K562 (cell line): Measurements from ENCODE around the gene SCAPER. TPM values are rescaled to one million over a fixed set of nuclear protein-coding genes. Genes with fewer than 3 reads are reported as not detected.

Experiments
- ARID1B ChIP-seq: fragments of 450-650 bp; IDR thresholded peaks from 2 replicates; pipeline ENCODE4 v1.6.1; 2016; ENCODE audit warnings: antibody characterized with exemption, mild to moderate bottlenecking, inconsistent platforms
- BACH1 ChIP-seq: fragments of 200-800 bp; sonication (Bioruptor generic); IDR thresholded peaks from 2 replicates; pipeline ENCODE4 v1.6.1; 2016; ENCODE audit warnings: missing genetic modification characterization, missing compliant biosample characterization
- CREB3 ChIP-seq: fragments of 450-650 bp; conservative IDR thresholded peaks from 2 replicates; pipeline ENCODE4 v1.6.1; 2016; ENCODE audit warnings: missing genetic modification characterization, low read depth, mild to moderate bottlenecking, missing compliant biosample characterization, moderate library complexity
- ESRRB ChIP-seq: fragments of 250-450 bp; sonication (Bioruptor Pico); IDR thresholded peaks from 2 replicates; pipeline ENCODE4 v1.5.0; 2020; ENCODE audit warnings: mild to moderate bottlenecking, moderate library complexity, borderline replicate concordance
- MAFF ChIP-seq: IDR thresholded peaks from 2 replicates; pipeline ENCODE4 v1.6.1; 2012; ENCODE audit warnings: low read length, improper control_type of control experiment
- MAFG ChIP-seq: fragments of 450-650 bp; conservative IDR thresholded peaks from 2 replicates; pipeline ENCODE4 v1.6.1; 2016; ENCODE audit warnings: missing genetic modification characterization, missing compliant biosample characterization
- NCOA1 ChIP-seq: fragments of 450-650 bp; IDR thresholded peaks from 2 replicates; pipeline ENCODE4 v1.6.1; 2016; ENCODE audit warnings: low read depth
- NFIC ChIP-seq: fragments of 450-650 bp; IDR thresholded peaks from 2 replicates; pipeline ENCODE4 v1.6.1; 2017; ENCODE audit warnings: mild to moderate bottlenecking, inconsistent platforms
- NR2F6 ChIP-seq: fragments of 450-650 bp; formaldehyde crosslinking; IDR thresholded peaks from 2 replicates; pipeline ENCODE4 v1.4.0; 2020; ENCODE audit warnings: mild to moderate bottlenecking
- SNRNP70 ChIP-seq: fragments of 200-400 bp; formaldehyde crosslinking; optimal IDR thresholded peaks from 2 replicates; pipeline ENCODE3; 2017; ENCODE audit warnings: low read depth, low read length
- SRSF9 ChIP-seq: fragments of 200-400 bp; formaldehyde crosslinking; IDR thresholded peaks from 2 replicates; pipeline ENCODE4 v1.6.1; 2017; ENCODE audit warnings: low read depth, low read length, borderline replicate concordance
- TRIM24 ChIP-seq, 2 experiments: fragments of 450-650 bp; IDR thresholded peaks; 2 replicates each; pipeline ENCODE4 v1.6.1; 2016
- VEZF1 ChIP-seq: fragments of 200-800 bp; sonication (Bioruptor generic); IDR thresholded peaks from 2 replicates; pipeline ENCODE4 v1.6.1; 2017; ENCODE audit warnings: missing genetic modification characterization, missing compliant biosample characterization
- XRCC3 ChIP-seq: fragments of 450-650 bp; IDR thresholded peaks from 2 replicates; pipeline ENCODE4 v1.6.1; 2017; ENCODE audit warnings: mild to moderate bottlenecking, moderate library complexity
- polyA plus RNA-seq, 8 experiments: library from polyadenylated mRNA; depleted of rRNA in 4 of 8; stranded (reverse) in 5 of 8; unstranded in 3 of 8; fragments of >200 nt; fragmentation: Nextera tagmentation in 2 of 8; fragmentation: Illumina TruSeq in 1 of 8; extraction: Ambion mirVana in 2 of 8; extraction: Trizol in 1 of 8; gene quantifications; 2 replicates each; pipeline versions ENCODE4 v1.2.1 to v1.2.3, GENCODE V29; 2011 to 2014; ENCODE audit warnings: inconsistent platforms in 1 of 8, missing spikeins in 1 of 8
- total RNA-seq, 7 experiments: library from RNA; depleted of rRNA in 6 of 7; stranded (reverse); fragments of >200 nt in 6 of 7; fragmentation: Illumina TruSeq in 2 of 7; extraction: Trizol in 2 of 7; gene quantifications; 2 replicates each; pipeline versions ENCODE4 v1.2.1 to v1.2.3, GENCODE V29; 2011 to 2021; ENCODE audit warnings: low replicate concordance in 1 of 7
- TF ChIP-seq, protein P1 (sequence below), 2 experiments: IDR thresholded peaks; 2 replicates each; pipeline ENCODE4 v1.6.1; 2012; ENCODE audit warnings: improper control_type of control experiment in 2 of 2, low read depth in 2 of 2, low read length in 2 of 2, borderline replicate concordance in 1 of 2
- TF ChIP-seq, protein P2 (sequence below): sonication (generic); formaldehyde crosslinking; IDR thresholded peaks from 2 replicates; pipeline ENCODE4 v1.8.1; 2023; ENCODE audit warnings: missing genetic modification reagents, mild to moderate bottlenecking, borderline replicate concordance
- TF ChIP-seq, protein P3 (sequence below): sonication (generic); formaldehyde crosslinking; IDR thresholded peaks from 2 replicates; pipeline ENCODE4 v1.8.1; 2023; ENCODE audit warnings: mild to moderate bottlenecking, missing genetic modification reagents, moderate library complexity

SCAPER gene
- total and polyA plus RNA-seq, 9 of the 15 experiments (the other 6 are each of a cell fraction or from before 2014, with no cell fraction given) = 1.3 to 5.7 (median 3.2) TPM

- TF ChIP-seq XRCC3 = no peak
- TF ChIP-seq, protein P1, sequence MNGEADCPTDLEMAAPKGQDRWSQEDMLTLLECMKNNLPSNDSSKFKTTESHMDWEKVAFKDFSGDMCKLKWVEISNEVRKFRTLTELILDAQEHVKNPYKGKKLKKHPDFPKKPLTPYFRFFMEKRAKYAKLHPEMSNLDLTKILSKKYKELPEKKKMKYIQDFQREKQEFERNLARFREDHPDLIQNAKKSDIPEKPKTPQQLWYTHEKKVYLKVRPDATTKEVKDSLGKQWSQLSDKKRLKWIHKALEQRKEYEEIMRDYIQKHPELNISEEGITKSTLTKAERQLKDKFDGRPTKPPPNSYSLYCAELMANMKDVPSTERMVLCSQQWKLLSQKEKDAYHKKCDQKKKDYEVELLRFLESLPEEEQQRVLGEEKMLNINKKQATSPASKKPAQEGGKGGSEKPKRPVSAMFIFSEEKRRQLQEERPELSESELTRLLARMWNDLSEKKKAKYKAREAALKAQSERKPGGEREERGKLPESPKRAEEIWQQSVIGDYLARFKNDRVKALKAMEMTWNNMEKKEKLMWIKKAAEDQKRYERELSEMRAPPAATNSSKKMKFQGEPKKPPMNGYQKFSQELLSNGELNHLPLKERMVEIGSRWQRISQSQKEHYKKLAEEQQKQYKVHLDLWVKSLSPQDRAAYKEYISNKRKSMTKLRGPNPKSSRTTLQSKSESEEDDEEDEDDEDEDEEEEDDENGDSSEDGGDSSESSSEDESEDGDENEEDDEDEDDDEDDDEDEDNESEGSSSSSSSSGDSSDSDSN (IDR thresholded peaks at IDR 0.05; ENCODE audit: borderline replicate concordance in 1 of 2, low read depth in 2 of 2, low read length in 2 of 2) = no peak
- TF ChIP-seq, protein P2, sequence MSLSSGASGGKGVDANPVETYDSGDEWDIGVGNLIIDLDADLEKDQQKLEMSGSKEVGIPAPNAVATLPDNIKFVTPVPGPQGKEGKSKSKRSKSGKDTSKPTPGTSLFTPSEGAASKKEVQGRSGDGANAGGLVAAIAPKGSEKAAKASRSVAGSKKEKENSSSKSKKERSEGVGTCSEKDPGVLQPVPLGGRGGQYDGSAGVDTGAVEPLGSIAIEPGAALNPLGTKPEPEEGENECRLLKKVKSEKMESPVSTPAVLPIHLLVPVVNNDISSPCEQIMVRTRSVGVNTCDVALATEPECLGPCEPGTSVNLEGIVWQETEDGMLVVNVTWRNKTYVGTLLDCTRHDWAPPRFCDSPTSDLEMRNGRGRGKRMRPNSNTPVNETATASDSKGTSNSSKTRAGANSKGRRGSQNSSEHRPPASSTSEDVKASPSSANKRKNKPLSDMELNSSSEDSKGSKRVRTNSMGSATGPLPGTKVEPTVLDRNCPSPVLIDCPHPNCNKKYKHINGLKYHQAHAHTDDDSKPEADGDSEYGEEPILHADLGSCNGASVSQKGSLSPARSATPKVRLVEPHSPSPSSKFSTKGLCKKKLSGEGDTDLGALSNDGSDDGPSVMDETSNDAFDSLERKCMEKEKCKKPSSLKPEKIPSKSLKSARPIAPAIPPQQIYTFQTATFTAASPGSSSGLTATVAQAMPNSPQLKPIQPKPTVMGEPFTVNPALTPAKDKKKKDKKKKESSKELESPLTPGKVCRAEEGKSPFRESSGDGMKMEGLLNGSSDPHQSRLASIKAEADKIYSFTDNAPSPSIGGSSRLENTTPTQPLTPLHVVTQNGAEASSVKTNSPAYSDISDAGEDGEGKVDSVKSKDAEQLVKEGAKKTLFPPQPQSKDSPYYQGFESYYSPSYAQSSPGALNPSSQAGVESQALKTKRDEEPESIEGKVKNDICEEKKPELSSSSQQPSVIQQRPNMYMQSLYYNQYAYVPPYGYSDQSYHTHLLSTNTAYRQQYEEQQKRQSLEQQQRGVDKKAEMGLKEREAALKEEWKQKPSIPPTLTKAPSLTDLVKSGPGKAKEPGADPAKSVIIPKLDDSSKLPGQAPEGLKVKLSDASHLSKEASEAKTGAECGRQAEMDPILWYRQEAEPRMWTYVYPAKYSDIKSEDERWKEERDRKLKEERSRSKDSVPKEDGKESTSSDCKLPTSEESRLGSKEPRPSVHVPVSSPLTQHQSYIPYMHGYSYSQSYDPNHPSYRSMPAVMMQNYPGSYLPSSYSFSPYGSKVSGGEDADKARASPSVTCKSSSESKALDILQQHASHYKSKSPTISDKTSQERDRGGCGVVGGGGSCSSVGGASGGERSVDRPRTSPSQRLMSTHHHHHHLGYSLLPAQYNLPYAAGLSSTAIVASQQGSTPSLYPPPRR (CRISPR knock-in tag) = no peak
- no peak for TF ChIP-seq CREB3 (tag)
- no peak for TF ChIP-seq BACH1 (tag)
- TF ChIP-seq NR2F6 (CRISPR knock-in tag) = no peak
- TF ChIP-seq TRIM24 (IDR thresholded peaks at IDR 0.05) = peak in 1 of 2 experiments; percentile 21; a peak in 1 of 4 replicates
- no peak for TF ChIP-seq ESRRB (CRISPR knock-in tag)
- no peak for TF ChIP-seq NFIC
- TF ChIP-seq ARID1B = peak; percentile 30
- peak; percentile 44; the same call in 1 of the 2 replicates for TF ChIP-seq VEZF1 (CRISPR knock-in tag)
- peak; percentile 38; the same call in 1 of the 2 replicates for TF ChIP-seq MAFF
- no peak for TF ChIP-seq SNRNP70
- TF ChIP-seq SRSF9 = no peak
- TF ChIP-seq NCOA1 = no peak
- TF ChIP-seq, protein P3, sequence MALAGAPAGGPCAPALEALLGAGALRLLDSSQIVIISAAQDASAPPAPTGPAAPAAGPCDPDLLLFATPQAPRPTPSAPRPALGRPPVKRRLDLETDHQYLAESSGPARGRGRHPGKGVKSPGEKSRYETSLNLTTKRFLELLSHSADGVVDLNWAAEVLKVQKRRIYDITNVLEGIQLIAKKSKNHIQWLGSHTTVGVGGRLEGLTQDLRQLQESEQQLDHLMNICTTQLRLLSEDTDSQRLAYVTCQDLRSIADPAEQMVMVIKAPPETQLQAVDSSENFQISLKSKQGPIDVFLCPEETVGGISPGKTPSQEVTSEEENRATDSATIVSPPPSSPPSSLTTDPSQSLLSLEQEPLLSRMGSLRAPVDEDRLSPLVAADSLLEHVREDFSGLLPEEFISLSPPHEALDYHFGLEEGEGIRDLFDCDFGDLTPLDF (CRISPR knock-in tag) = no peak
- TF ChIP-seq MAFG (tag) = peak; percentile 63
Measured at GRCh38 chr15:76313731-76314130, 591.4 kb downstream of the SCAPER start (continued).
